GM15510 (cell line): ENCODE measurements around the gene NEO1.

ENCODE experiments used
- POLR2A ChIP-seq: IDR thresholded peaks from 3 replicates; pipeline ENCODE4 v1.6.1; 2011; ENCODE audit warnings: borderline replicate concordance; ENCODE audit not compliant: insufficient read length; ENCODE audit errors: extremely low read depth

NEO1 gene

DNA sequence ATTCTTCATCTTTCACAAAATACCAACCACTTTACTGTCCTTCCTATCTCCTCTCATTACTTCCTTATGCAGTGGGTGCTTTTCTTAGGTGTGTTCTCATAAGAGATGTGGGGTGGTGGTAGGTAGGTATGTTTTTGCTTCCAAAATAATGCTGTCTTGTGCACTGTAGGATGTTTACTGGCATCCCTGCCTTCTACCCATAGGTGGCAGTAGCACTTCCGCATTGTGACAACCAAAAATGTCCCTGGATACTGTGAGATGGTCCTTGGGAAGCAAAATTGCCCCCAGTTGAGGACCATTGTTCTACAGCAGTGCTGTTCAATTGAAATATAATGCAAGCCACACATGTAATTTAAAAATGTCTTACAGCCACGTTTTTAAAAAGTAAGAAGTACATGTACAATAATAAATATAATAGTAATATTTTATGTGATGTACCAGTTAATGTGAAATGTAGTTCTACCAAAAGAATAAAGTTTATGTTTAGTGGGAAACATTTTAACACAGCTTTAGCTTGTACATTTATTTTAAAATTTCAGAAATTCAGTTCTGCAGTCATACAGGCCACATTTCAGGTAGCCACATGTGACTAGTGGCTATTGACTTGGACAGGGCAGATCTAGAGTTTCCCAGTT is 75.2 kb downstream of the NEO1 start:
- no peak for TF ChIP-seq POLR2A

DNA sequence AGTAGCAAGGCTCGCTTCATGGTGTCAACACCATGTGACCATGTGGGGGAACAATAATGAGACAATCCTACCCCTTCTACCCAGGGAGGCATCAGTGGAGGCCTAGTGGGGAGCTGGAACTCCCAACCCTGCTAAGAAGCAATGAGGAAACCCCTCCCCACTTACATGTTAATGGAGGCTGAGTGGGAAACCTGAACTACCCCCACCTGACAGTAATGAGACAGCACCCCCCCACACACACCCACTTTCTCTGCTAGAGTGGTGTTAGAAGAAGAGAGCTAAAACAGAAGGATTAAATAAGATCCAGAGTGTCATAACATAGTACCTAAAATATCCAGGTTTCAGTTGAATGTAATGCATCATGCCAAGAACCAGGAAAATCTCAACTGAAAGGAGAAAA is 78.6 kb downstream of the NEO1 start:
- no peak for TF ChIP-seq POLR2A

DNA sequence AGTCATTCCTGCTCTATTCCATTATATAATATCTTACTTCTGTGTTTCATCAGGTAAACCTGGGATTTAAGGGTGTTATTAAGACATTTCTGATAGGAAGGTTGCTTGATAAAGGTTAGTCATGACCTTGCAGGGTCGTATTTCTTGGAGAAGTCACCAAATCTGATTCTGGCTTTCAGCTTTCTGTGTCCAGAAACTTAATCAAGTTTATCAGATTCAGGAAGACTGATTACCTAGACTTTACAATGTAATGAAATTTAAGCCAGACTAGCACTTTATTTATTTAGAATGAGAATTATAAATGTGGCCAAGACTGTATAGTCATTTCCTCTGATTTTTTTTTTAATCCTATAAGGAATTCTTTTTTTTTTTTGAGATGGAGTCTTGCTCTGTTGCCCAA is 81.9 kb downstream of the NEO1 start:
- no peak for TF ChIP-seq POLR2A

DNA sequence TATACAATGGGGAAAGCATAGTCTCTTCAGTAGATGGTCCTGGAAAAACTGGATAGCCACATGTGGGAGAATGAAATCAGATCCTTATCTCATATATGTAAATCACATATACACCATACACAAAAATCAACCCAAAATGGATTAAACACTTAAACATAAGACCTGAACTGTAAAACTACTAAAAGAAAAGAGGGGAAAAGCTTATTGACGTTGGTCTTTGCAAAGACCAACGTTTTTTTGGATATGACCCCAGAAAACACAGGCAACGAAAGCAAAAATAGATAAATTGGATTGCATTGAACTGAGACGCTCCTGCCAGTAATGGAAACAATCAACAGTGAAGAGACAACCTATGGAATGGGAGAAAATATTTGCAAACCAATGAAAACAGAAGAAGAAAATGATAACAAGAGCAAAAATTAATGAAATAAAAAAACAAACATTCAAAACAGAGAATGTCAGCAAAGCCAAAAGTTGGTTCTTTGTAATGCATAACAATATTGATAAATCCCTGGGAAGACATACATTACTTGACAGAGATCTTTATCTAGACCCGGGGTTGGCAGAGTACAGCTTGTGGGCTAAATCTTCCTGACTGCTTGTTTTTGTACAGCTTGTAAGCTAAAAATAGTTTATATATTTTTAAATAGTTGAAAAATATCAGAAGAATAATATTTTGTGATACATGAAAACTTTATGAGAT is 86.9 kb downstream of the NEO1 start:
- TF ChIP-seq POLR2A = no peak

GRCh38 chr15:73139744-73140553 is 87.7 kb downstream of the NEO1 start:
- no peak for TF ChIP-seq POLR2A

DNA sequence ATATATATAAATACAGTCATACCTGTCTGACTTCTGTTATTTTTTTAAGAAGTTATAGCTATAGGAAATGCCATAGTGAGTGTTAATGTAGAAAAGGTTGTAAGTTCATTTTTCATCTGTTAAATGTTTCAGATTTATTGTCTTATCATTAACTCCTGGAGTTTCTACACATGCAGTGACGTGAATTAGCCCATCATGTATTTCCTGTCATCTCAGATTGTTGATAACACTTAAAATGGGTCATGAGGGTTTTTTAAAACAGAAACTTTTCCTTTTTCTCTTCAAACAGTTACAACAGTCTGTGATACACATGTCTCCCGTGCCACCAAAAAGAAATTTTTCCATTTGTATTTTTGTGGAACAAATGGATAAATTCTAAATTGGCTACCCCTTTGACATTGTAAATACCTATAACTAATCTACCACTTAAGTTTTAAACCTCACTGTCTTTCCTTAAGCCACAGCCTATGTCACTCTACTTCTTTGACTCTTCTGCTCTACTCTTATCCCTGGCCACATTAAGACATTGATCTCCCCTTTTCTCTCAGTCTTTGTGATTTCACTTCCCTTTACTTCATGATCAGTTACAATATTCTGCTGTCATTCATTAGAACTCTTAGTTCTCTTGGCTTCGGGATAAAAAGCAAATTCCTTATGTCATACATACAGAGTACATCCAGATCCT is 89.1 kb downstream of the NEO1 start:
- TF ChIP-seq POLR2A = no peak

DNA sequence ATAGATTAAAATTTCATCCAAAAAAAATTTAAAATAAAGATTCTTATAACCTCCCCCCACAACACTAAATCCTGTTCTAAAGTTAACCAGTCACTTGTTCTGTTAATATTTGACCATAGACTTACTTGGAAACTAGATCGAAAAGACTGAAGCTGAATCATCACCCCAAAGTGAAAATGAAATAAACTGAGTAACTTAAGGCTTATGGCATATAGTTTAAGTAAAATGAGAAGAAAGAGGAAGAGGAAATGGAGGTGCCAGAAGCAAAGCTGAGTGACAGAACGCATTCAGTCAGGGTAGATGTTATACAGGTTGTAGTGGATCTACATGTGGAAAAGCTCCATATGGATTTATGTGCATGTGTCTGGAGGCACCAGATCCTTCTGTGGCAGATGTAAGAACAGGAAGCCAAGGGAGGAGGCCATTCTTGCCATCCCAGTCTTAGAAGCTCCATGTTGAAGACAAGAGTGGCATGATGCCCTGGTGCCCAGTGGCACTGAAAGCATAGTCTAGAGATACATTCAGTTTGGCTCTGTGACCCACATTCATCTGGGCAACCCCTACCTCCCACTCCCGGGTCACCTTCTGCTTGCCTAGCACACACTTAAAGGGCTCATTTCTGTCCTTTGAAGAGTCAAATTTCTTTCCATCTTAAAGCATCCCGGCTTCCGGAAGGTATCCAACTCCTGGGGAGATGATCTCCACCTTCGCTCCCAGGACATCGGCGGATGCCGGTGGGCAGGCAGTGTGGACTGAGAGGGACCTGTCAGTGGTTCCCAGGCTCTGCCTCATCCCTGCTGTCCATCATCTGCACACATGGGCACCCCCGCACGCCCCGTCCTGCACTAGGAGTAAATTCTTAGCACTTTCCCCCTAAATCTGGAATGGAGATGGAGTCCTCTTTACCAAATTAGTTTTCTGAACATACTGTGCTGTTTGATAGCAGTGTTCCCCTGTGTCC is 90.8 kb downstream of the NEO1 start:
- no peak for TF ChIP-seq POLR2A

DNA sequence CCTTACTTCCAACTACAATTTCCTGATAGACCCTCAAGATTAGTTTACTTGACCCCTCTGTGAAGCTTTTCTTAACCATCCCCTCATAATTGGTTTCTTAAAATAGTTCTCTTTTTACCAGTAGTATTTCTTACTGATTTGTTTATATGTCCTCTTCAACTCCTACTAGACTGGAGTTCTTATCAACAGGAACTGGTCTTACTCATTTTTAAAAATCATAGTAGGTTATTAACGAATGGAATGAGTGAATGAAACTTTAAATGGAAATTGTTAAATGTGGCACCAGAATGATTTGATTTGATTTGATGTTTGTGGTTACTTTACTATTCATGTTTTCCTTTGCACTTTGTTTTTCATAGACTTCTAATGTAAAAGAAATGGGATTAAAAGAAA is 91.5 kb downstream of the NEO1 start:
- TF ChIP-seq POLR2A = no peak

DNA sequence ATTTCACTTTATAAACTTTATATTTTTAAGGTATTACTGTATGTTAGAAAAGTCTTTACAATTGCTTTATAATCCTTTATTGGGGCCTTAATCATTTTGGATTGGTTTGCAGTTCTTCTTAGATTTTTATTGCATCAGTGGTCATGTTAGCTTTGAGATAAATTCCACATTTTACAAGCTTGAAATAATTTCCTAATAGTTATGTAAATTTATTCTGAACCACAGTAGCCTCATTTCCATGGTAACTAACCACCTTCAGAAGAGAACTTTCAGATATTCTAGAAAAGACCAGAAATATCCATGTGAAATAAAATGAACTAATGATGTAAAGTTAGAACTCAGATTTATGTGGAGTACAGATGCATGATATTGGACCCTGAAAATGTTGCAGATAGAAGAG is 94.2 kb downstream of the NEO1 start:
- no peak for TF ChIP-seq POLR2A

- TF ChIP-seq POLR2A = no peak
Observed at GRCh38 chr15:73150831-73151230, 98.6 kb downstream of the NEO1 start.

- TF ChIP-seq POLR2A = no peak
Observed at GRCh38 chr15:73153024-73153423, 100.8 kb downstream of the NEO1 start.

GRCh38 chr15:73153447-73153846 is 101.2 kb downstream of the NEO1 start:
- no peak for TF ChIP-seq POLR2A

- TF ChIP-seq POLR2A = no peak
Observed at GRCh38 chr15:73156431-73157191, 104.3 kb downstream of the NEO1 start.
